NCI-H1694 treated with DMSO at 0.1 percent for 48 hours (cell line): ENCODE results near the gene NTN1.

Experiments
- DNase-seq: peaks from one replicate; lab custom pipeline; 2025; lab: John Stamatoyannopoulos, UW

NTN1 gene

DNA sequence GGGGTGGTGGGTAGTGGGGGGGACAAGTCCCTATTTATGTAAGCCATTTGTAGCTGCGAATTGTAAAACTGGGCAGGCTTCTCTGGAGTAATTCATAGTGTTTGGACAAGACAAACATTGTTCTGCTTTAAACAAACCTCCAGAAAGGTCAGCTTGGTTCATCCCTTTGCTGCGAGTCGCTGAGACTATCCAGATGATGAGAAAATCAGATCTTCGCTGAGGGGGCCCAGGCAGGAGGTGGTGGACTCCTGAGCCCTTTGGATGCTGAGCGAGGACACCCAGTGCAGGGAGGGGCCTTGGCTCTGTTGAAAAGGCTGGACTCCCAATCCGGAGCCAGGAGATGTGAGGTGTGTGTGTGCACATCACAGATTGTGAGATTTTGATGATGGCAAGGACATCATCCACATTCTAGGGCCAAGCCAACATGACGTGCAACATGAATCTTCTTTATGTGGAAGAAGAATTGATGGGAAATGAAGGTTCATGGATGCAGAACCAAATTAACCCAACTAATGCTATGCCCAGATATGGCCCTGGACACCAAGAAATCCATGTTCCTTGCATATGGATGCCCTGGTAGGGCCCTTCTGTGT, 15.0 kb upstream of the NTN1 start:
- DNase-seq, result no peak

DNA sequence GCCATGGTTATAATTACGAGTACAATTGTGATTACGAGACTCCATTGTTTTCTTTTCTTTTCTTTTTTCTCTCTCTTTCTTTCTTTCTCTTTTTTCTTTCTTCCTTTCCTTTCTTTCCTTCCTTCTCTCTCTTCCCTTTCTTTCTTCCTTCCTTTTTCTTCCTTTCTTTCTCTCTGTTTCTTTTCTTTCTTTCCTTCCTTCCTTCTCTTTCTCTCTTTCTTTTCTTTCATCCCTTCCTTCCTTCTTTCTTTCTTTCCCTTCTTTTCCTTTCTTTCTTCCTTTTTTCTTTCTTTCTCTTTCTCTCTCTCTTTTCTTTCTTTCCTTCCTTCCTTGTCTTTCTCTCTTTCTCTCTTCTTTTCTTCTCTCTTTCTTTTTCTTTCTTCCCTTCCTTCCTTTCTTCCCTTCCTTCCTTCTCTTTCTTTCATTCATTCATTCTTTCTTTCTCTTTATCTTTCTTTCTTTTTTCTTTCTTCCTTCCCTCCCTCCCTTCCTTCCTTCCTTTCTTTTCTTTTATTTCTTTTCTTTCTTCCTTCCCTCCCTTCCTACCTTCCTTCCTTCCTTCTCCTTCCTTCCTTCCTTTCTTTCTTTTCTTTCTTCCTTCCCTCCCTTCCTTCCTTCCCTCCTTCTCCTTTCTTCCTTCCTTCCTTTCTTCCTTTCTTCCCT, 14.1 kb upstream of the NTN1 start:
- no peak for DNase-seq

DNA sequence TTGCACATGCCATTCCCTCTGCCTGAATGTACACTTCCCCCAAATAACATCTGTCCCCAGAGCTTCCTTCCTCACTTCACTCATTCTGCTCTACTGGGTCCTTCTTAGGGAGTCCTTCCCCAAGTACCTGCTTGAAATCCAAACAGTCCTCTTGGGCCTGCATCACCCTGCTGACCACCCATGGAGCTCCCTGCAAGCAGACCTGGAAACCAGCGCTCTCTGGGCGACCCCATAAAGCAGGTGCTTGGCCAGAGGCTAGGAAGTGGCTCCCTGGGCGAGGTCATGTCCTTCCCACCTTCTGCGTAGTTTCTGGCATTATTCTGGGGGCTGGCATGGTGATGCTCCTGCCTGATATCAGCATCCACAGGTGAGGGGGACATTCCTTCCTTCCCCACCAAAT, 12.2 kb upstream of the NTN1 start:
- no peak for DNase-seq

DNA sequence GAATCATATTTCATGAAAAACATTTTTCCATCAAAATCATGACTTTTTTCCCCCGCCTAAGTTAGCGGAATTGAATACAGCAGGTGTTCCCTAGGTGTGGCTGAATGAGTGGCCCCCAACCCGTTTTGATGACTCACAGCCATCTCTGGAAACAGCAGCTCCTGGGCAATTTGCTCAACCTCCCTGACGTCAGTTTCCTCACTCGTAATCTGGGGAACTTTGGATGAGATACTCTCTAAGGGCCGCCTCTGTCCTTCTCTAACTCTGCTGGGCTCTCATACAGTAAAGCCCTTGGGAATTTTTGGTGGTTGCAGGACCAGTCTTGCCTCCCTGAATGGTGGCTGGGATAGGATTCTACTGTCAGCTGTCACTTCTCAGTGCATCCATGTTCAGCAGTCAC, 11.6 kb upstream of the NTN1 start:
- no peak for DNase-seq

DNA sequence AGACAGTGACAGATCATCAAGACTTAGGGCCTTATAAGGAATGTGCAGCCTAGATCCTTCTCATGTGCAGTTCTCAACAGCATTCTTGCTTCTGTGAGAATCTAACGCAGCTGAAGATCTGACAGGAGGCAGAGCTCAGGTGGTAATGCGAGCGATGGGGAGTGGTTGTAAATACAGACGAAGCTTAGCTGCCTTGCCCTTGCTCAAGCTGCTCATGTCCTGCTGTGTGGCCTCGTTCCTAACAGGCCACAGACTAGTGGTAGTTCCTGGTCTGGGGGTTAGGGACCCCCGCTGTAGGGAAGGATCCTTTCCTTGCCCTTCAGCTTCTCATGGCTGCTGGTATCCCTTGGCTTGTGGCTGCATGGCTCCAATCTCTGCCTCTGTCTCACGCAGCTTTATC, 10.3 kb upstream of the NTN1 start:
- no peak for DNase-seq

DNA sequence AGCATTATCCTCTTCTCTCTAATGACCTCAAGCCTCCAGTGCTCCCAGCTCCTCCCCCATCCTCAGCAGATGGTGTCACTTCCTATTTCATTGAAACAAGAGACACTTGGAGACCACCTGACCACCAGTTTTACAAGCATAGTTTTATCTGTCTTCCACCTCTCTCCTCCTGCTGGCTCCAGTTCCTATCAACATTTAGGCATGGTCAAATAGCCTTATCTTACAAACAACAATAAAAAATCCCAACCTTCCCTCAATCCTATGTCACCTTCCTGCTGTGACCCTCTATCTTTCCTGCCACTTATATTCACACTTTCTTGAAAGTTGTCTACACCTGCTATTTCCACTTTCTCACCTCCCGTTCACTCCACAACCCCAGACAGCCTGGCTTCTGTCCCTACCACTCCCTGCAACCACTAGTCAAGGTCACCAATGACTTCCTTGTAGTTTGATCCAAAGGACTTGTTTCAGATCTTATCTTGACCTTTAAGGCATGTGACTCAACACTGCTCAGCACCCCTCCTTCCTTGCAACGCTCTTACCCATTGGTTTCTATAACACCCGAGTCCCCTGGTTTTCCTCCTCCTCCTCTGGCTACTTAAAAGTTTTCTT, 4.3 kb upstream of the NTN1 start:
- no peak for DNase-seq

DNA sequence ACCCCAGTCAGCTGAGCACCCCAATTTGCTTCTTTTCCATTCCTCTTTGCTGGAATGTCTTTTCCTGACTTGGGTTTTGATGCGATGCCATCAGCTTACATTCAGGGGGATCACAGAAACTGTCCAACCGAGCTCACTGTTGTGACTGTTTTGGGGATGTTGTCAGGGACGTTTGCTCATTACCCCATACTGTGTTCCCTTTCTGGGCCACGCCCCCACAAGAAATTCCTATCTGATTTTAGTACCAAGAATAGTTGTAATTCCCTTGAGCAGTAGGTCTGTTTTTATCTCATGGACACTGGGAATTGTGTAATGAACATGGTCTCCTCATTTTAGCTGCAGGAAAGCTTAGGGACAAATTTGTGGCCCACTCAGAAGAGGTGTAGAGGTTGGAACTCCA, 2.6 kb upstream of the NTN1 start:
- DNase-seq, result no peak

DNA sequence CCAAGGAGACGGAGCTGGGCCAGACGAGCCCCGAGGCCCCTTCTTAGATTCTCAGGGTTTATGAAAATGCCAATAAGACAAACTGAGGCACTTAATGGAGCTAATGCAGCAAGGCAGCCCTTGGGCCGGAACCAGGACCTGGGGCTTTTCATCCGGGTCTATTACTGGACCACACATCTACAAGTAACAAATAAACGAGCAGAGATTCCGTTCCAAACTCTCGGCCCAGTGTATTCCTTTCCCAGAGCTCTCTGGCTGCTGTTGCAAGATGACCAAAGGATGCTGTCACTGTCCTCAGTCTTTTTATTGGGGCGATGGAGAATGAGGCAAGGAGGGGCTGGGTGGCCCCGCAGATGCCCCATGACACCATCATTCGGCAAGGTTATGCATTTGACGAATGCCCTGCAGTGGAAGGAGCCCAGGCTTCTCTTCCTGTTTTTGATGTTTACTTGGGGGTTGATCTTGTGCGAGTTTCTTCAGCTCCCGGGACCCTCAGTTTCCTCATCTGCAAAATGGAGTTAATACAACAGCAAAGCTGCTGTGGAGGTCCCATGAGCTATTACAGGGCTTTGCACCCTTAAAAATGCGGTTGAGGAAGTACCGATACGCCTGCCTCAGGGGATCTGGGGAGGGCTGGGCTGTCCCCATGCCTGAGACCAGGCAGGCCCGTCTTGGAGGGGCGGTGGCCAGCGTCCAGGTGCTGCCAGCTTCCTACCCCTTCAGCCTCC, 1.1 kb upstream of the NTN1 start:
- DNase-seq, result no peak

DNA sequence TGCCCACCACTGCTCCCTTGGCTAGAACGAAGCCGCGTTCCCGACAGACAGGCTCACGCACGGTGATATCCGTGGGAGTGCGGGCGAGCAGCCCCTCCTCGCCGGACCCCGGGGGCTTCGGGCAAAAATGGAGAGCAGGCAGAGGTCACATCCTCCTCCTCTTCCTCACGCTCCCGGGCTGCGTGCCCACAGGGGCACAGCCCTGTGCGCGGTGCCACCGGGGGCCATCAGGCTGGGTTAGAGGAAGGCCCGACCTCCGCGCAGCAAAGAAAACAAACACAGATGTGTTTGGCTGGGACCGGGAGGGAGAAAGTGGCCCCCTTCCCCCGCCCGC, 519 bp upstream of the NTN1 start:
- no peak for DNase-seq

DNA sequence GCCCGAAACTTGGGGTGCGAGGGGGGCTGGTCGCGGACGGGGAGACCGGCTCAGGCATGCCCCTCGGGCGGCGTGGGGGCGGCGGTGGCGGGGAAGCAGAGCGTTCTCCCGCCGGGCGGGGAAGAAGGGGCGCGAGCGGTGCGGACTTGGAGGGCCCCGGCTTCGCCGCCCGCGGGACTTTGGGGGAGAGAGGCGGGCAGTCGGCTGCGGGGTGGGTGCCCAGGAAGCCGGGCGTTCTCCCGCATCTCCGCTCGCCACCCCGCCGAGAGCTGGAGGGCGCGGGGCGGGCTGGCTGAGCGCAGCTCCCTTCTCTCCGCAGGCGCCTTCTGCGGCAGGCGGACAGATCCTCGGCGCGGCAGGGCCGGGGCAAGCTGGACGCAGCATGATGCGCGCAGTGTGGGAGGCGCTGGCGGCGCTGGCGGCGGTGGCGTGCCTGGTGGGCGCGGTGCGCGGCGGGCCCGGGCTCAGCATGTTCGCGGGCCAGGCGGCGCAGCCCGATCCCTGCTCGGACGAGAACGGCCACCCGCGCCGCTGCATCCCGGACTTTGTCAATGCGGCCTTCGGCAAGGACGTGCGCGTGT, 772 bp downstream of the NTN1 start:
- no peak for DNase-seq

DNA sequence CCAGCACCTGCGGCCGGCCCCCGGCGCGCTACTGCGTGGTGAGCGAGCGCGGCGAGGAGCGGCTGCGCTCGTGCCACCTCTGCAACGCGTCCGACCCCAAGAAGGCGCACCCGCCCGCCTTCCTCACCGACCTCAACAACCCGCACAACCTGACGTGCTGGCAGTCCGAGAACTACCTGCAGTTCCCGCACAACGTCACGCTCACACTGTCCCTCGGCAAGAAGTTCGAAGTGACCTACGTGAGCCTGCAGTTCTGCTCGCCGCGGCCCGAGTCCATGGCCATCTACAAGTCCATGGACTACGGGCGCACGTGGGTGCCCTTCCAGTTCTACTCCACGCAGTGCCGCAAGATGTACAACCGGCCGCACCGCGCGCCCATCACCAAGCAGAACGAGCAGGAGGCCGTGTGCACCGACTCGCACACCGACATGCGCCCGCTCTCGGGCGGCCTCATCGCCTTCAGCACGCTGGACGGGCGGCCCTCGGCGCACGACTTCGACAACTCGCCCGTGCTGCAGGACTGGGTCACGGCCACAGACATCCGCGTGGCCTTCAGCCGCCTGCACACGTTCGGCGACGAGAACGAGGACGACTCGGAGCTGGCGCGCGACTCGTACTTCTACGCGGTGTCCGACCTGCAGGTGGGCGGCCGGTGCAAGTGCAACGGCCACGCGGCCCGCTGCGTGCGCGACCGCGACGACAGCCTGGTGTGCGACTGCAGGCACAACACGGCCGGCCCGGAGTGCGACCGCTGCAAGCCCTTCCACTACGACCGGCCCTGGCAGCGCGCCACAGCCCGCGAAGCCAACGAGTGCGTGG, 1.5 kb downstream of the NTN1 start:
- no peak for DNase-seq

DNA sequence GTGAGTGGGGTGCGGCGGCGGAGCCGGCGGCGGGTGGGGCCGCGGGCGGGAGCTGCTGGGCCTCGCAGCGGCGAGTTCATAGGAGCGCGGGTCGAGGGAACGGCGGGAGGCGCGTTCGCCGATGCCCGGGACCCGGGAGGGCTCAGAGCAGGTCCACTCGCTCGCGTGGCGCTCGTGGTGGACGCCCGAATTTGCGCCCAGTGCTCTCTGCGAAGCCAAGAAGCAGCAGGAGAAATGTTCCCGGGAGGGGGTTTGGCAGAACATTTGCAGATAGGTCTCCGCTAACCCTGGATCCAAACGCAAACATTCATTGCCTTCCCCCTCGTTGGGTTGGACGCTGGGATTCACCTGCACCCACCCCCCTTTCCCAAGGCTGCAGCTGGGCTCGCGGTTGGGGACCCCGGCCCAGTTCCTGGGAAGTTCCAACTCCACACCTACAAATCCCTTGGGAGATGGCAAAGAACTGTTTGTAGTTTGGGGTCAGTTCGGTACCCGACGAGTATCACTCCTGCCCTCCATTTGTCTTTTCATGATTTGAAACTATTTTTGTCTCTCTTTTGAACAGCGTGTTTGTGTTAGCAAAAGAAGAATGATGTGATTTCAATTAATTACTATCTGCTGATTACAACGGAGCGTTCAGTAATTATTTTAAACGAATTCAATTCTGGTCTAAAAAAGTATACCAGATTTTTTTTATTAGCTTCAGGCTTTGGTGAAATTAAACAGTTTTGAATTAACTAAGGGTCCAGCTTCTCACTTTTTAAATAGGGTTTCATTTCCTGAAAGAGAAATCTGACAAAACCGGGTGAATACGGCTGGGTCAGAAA, 2.3 kb downstream of the NTN1 start:
- no peak for DNase-seq

DNA sequence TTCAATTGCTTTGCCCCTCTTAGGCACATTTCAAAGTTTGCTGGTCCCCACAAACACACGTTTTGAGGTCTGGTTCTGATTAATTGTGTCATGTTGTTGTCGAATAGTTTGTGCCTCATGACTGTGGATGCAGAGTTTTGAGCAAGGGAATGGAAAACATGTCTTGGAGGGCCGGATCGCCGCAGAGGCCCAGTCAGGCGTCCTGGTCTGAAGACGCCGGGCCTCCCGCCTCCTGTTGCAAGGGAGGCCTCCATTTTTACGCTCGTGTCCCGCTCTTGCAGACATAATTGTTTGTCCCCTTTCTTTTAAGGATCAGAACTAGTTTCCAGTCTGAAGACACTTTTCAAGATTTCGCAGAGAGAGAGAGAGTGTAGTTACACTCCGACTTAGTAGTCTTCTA, 3.2 kb downstream of the NTN1 start:
- no peak for DNase-seq

DNA sequence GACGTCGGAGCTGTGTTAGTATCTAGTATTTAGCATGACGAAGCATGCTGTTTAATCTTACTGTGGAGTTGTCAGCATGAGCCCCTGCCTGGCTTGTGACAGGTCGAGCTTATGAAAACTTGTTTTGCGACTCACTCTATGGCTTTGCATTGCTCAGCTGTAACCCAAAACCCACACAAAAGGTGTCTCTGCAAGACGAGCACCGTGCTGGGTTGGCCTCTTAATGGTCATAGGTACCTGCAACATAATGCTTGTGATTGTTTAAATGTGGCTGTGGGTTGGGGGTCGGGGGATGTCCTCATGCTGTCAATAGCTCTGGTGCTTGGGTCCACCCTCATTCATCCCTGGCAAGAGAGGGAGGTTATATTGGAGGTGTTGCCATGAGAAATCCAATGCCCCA, 5.4 kb downstream of the NTN1 start:
- no peak for DNase-seq

DNA sequence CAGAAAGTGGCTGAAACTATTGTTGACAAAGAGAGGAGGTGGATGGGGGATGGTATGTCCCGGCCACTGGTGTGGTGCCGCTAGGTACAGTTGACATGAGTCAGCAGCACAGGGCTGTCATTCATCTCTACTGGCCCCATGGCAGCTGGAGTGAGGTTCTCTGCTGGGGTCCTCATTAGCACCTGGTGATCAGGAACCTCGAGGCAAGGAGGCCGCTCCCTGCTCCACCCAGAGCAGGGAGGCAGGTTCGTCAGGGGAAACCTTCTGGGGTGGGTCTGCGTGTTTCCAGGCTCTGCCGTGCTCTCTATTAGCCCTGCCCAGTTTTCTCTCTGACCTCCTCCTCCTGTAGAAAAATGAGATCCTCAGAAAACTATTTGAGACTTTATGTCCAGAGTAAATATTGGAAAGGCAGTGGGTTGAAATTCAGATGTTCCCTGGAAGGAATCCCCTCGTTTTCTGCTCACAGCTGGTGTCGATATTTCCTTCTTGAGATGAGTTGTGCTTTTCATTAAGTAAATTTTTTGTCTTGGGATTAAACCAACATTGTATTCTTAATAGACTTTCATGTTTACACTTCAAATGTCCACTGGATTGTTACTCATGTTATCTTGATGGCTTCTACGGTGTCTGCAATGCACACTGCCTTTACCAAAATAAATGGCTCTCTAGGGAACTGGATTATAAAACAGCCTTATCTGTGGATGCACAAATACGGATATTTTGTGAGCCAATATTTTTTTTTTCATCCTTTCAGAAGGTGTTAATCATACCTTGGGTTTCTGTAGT, 7.1 kb downstream of the NTN1 start:
- no peak for DNase-seq

DNA sequence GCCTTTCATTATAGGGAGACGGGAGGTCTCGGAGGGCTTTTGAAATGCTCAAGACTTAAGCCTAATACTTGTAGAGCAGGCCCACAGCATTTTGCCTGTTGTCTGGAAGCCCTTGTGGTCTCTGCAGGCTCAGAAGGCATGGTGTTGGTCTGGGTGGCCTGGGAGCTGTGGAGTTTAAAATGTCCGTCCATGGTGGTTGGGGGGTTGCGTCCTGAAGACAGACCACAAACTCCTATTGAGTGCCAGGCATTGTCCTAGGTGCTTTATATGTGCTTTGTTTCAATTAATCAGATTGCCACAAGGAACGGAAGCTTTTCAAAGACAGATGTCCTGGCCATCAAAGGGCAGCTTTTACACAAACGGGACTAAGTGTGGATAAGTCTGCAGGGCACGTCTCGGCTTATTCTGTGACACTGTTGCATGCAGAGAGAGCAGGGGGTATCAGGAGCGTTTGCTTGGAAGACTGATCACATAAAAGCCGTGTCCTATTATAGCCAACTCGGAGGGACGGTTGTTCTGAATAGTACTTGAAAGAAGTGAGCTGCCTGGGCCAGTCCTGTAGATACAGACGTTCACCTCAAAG, 7.8 kb downstream of the NTN1 start:
- no peak for DNase-seq

DNA sequence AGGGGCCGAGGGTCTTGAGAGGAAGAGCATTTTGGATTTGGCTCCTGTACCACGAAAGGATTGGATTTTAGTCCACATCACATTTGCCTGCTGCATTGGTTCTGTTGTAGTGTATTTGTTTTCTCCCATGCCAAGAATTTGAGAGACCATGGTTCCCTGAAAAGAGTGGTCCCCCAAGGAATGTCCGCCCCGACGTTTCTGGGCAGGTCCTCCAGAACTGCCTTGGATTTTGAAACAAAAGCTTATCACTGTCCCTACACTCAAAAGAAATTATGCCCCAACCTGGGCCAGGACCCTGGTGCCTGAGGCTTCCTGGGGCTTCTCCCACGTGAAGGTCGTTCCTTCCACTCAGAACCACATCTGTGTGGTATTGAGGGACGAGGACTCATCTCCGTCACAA, 10.8 kb downstream of the NTN1 start:
- no peak for DNase-seq

DNA sequence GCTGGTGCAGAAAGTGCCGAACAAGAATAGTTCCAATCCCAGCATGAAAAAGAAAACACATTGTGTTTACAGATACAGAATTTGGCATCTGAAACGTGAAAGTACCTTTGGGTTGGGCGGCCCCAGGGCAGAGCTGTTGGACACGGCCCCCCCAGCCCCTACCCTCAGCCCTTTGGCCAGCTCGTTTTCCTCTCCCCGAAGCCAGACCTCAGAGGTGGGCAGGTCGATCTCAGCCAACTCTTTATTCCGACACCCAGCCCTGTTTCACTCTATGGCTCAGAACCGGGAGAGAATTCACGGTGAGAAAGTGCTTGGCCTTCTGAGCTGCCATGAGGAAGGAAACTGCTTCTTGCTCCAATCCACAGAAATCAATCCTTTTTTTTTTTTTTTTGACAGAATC, 11.3 kb downstream of the NTN1 start:
- DNase-seq, result no peak

DNA sequence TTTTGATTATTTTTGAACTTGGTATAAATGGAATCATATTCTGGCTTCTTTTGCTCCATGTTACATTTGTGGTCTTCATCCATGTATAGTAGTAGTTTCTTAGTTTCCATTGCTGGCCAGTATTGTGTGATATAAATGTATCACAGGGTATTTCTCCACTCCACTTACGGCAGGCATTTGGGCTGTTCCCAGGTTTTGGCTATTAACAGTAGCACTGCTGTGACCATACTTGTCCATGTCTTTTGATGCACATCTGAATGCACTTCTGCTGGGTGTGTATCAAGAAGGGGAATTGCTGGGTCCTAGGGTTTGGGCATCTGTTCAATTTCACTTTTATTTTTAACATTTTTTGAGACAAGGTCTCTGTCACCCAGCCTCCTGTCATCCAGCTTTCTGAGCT, 13.9 kb downstream of the NTN1 start:
- no peak for DNase-seq

DNA sequence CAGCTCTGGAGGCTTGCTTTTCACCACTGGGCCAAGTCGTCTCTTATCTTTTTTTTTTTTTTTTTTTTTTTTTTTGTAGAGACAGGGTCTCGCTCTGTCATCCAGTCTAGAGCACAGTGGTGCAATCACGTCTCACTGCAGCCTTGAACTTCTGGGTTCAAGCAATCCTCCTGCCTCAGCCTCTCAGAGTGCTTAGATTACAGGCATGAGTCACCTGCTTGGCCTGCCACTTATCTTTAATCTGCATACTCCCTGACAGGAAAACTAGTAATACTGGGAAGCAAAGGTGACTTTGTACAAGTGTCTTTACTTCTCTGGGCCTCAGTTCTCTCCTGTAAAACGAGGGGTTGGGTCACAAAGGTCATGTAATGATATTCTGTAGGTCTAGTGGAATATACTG, 15.0 kb downstream of the NTN1 start:
- DNase-seq, result no peak
